SIG-M5 (cell line): ENCODE data around the gene FLT1.

Experiments
- DNase-seq: peaks from one replicate; lab custom pipeline; 2025; lab: John Stamatoyannopoulos, UW

Gene FLT1

GRCh38 chr13:28526876-28527275, 31.9 kb upstream of the FLT1 start:
- DNase-seq: no peak

DNA sequence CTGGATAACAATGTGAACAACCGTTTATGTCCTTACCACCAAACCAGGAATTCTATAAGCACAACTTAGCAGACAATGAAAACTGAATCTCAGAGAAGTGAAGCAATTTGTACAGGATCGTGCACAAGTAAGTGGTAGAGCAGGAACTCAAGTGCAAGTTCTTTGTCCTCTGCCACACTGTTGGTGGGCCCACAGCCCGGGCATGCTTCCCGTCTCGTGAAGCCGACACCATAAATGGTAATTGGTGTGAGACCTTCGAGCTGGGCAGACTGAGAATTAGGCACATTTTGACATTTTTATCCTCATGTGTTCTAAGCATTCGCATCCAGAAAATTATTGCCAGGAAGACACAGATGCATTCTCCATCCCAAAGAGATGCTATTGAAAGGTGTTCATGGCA, 27.9 kb upstream of the FLT1 start:
- no peak for DNase-seq

DNA sequence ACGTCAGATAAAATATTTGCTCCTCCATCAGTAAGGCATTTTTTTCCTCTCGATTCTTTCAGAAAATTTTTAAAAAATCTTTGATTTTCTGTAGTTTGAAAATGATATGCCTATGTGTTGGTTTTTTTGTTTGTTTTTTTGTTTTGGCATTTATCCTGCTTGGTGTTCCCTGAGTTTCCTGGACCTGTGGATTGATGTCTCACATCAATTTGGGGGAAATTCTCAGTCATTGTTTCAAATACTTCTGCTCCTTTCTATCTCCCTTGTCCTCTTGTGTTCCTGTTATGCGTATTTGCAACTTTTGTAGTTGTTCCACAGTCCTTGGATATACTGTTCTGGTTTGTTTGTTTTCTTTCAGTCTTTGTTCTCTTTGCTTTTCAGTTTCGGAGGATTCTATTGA, 18.8 kb upstream of the FLT1 start:
- no peak for DNase-seq

DNA sequence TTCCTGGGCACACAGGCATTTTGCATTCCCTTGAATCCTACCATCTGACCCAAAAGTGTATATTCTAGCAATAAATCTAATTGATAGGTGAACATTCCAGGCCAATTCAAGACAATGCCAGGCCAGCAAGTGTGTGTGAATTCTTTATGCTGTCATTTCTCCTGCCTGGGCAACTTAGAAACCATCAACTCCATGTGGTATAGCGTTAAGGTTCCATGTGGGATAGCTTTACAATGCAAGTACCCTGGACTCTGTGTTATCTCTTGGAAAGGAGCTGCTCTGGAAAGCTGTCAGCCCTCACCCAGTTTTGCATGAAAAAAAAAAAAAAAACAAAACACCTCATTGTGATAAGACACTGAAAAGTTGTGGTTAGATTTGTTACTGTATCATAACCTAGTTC, 15.6 kb upstream of the FLT1 start:
- no peak for DNase-seq

DNA sequence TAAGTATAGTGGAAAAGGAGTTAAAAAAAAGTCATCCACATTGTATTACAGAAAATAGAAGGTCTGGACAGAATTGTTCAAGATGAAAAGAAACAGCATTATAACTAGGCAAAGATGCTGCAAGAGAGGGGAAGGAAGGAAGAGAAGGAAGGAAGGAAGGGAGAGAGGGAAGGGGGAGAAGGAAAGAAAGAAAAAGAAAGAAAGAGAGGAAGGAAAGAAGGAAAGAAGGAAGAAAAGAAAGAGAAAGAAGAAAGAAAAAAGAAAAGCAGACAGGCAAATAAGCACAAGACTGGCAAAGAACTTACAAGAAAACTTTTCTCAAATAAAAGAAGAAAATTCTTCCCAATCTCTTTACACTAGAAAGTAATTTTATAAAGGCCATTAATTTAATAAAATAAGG, 15.1 kb upstream of the FLT1 start:
- DNase-seq: no peak

DNA sequence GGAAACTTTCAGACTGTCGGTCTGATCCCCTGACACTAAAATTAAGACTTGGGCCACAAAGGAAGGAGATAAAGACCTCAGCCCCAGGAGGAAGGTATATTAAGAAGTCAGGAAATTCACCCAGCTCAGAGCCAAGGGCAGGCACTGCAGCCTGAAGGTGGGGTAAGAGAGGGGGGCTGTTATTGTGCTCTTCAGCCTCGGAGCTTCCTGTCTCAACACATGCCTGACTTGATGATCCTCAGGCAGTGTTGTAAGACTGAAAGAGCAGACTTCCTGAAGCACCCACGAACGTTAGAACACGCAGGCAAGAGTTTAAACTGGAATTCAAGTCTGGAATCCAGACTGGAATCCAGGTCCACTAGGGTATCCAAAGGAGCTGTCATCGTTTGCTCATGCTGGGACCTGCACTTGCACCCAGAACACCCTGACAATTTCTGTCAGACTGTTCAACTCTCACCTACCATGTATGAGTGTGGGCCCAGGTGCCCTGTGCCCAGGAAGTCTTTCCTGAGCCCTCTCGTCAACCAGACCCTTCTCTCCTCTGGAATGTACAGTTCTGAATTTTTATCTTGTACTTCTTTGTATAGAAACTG, 10.7 kb upstream of the FLT1 start:
- peak; percentile 3 for DNase-seq

- DNase-seq: no peak
Measured at GRCh38 chr13:28503182-28503967, 8.4 kb upstream of the FLT1 start.

- DNase-seq: no peak
Measured at GRCh38 chr13:28501547-28501946, 6.6 kb upstream of the FLT1 start.

- no peak for DNase-seq
Measured at GRCh38 chr13:28499609-28500008, 4.7 kb upstream of the FLT1 start.

DNA sequence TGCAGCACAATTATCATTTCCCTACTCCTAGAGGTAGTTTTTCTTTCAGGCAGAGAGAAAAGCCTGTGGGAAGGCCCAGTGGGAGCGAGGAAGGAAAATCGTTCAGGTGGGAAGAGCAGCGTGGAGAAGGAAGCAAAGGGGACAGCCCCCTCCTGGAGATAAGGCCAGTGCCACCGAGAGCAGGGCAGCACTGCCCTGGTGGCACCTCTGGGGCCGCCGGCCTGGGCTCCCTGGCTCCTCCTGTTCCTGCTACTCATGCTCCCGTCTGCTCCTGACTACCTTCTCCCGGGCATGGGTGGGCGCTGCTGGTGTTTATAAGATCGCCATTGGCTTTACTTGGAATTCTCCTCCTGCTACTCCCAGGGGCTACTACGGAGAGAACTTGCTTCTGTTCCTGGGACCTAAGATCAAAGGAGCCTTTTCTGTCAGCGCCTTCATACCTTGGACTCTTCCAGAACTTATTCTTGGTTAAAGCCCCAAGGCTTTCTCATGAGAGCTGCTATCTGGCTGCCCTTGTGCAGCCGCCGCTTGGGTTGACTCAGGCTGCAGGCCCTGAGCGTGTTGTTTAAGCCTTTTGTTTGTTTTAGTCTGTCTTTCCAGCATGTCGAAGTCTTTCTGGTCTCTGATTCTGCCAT, 3.7 kb upstream of the FLT1 start:
- no peak for DNase-seq

GRCh38 chr13:28497143-28497876, 2.4 kb upstream of the FLT1 start:
- DNase-seq: no peak

- DNase-seq: no peak
Measured at GRCh38 chr13:28496188-28496564, 1.2 kb upstream of the FLT1 start.

DNA sequence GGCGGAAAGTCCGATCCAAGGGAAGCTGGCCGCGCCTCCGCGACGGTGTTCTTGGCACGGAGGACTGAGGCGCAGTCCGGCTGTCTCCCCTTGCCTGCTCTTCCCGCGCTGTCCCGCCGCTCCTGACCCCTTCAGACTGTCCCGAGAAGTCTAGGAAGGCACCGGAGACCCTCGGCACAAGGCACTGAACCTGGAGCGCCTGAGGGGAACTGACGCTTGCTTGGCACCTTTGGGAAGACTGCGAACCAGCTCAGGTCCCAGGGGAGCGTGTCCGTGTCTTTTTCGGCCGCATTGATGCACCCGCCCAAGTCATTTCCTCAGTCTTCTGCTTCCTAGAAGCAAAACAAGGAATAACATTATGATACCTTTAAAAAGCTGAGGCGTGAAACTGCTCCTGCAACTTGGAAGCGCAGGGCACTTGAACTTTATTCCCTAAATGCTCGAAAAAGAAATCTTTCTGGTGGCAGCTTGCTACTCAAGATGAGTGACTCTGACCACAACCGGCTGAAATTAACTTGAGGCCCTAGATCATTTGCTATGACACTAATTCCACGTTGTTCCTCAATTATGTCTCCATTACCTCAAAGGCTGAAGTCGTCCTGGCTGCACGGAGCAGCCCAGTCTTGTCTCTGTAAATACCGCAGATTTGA, 735 bp upstream of the FLT1 start:
- no peak for DNase-seq

- no peak for DNase-seq
Measured at GRCh38 chr13:28494504-28494777, 487 bp downstream of the FLT1 start.

GRCh38 chr13:28493740-28494503, 1.0 kb downstream of the FLT1 start:
- no peak for DNase-seq

DNA sequence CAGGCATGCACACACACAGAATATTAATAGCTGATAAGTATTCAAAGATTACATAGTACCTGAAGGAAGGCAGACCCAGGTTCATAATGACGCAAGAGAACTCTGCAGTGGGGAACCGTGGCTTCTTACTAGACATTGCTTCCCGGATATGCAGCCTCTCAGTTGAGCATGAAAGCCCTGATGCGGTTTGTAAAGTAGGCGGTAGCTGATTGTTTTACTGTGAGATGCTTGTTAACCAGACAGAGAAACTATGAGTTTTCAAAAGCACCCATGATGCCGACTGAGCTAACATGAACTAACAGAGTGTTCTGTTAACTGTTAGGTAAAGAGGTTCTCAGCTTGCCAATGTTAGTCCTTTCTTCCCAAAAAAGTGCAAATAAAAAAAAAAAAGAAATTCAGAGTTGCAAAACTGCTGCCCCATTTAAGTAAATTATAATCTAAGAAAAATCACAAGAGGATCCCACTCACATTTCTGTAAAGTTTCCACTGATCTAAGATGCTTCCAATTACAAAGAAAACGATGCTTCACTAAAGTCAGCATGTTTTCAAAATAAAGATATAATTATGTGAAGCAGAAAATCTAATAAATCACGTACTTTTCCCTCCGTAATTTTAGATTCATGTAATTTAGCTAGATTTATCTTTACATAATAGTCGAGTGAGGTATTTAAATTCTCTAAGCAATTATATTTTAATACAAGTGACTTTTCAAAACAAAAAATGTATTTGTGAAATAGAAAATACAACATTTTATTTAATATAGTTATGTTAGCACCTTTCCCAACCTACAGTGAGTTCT, 2.2 kb downstream of the FLT1 start:
- DNase-seq: no peak

- DNase-seq: no peak
Measured at GRCh38 chr13:28490061-28490460, 4.9 kb downstream of the FLT1 start.

DNA sequence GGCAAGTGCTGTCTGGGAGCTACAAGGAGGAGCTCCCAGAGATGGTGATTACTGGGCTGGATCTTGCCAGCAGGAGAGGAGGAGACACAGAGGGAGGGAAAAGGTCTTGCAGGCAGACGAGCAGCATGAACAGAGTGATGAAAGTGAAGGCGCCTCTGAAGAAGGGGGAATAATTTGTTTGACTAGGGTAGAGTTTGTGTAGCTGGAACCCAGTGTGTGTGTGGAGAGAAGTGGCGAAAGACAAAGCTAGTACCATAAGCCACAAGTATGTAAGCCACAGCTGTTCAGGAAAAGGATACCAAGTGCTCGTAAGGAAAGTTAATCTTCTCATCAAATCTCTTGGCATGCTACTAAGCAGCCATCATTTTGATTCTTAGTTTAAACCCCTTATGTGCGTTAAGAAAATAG, 5.4 kb downstream of the FLT1 start:
- no peak for DNase-seq

GRCh38 chr13:28488376-28489005, 6.4 kb downstream of the FLT1 start:
- DNase-seq: no peak

- DNase-seq: no peak
Measured at GRCh38 chr13:28485996-28486543, 8.9 kb downstream of the FLT1 start.
